Neutrophil (primary cell): ENCODE measurements around the gene SMTNL2.

Source experiments
- H3K27ac ChIP-seq: fragments of 200-600 bp; sonication (generic); 2 replicates; pipeline ENCODE4 v1.5.1; 2016; ENCODE audit warnings: mild to moderate bottlenecking, moderate library complexity
- H3K27me3 ChIP-seq: fragments of 200-600 bp; sonication (generic); 2 replicates; pipeline ENCODE4 v1.6.0; 2016; ENCODE audit warnings: mild to moderate bottlenecking
- H3K36me3 ChIP-seq: fragments of 200-600 bp; sonication (generic); 2 replicates; pipeline ENCODE4 v1.5.1; 2017
- H3K4me1 ChIP-seq, 2 experiments: fragments of 200-600 bp in 1 of 2; sonication (generic) in 1 of 2; 1 replicate in 1 of 2; 2 replicates in 1 of 2; pipeline versions ENCODE4 v1.5.1 to v1.6.1; 2013 to 2016; ENCODE audit warnings: low read depth in 1 of 2, low read length in 1 of 2, mild to moderate bottlenecking in 1 of 2, moderate library complexity in 1 of 2; ENCODE audit not compliant: control insufficient read depth in 1 of 2, insufficient read depth in 1 of 2
- H3K4me3 ChIP-seq, 2 experiments: fragments of 200-600 bp in 1 of 2; sonication (generic) in 1 of 2; 1 replicate in 1 of 2; 2 replicates in 1 of 2; pipeline ENCODE4 v1.5.1; 2013 to 2016; ENCODE audit warnings: low read depth in 1 of 2, low read length in 1 of 2, mild to moderate bottlenecking in 1 of 2, moderate library complexity in 1 of 2
- H3K9me3 ChIP-seq: fragments of 200-600 bp; sonication (generic); 2 replicates; pipeline ENCODE4 v1.5.1; 2016
- CTCF ChIP-seq: fragments of 200-600 bp; sonication (generic); IDR thresholded peaks from 2 replicates; pipeline ENCODE4 v1.5.1; 2016; ENCODE audit warnings: antibody characterized with exemption

Gene SMTNL2

GRCh38 chr17:4537451-4538235 is 46.7 kb upstream of the SMTNL2 start:
- peaks cover 22 to 25% of the 10 kb centered on the region in 2 experiments for H3K4me1 ChIP-seq
- H3K36me3 ChIP-seq, result peaks cover 43% of the 10 kb centered on the region
- no peak overlapping the region for H3K27ac ChIP-seq
- H3K9me3 ChIP-seq, result no peaks in the 10 kb centered on the region
- H3K4me3 ChIP-seq, result no peak overlapping the region
- H3K27me3 ChIP-seq, result no peaks in the 10 kb centered on the region
- TF ChIP-seq CTCF, result no peak

DNA sequence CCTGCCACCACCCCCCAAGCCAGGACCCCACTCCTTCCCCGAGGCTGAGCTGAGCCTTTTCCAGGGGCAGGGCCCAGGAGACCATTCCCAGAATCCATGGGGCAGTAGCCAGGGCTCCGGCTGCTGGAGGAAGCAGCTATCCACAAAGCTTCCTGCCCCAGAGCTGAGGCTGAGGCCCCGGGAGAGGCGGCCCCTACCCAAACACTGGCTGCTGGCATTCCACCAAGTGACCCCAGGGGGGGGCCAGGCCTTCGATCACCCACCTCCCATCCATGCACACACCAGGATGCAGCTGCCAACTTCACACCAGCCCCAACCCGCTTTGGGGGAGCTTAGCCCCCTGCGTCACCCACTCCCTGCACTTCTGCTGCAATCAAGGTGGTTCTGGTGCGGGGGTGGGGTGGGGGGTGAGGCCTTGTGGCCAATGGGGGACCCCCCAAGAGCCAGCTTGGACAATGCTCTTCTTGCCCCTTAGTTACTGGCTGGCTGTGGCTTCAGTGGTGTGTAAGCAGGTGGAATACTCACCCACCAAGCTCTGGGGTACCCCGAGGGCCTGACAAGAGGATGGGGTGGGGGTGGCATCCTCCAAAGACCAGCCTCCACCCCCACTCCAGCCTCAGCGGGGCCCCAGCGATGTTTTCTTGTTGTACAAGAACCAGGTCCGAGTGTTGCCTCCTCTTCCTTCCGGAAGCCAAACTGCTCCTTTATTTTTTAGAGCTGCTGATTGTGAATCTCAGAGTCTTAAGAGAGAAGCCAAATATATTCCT is 45.9 kb upstream of the SMTNL2 start:
- TF ChIP-seq CTCF, result no peak
- Histone ChIP-seq H3K9me3 (no peaks in the 10 kb centered on the region), H3K36me3 (peaks cover 39% of the 10 kb centered on the region), H3K4me3 (no peak overlapping the region), H3K27ac (no peak overlapping the region), H3K27me3 (no peaks in the 10 kb centered on the region), H3K4me1 (peaks cover 21% of the 10 kb centered on the region in 2 experiments)

- H3K27me3 ChIP-seq, result no peaks in the 10 kb centered on the region
- TF ChIP-seq CTCF, result no peak
- peaks cover 21% of the 10 kb centered on the region in 2 experiments for H3K4me1 ChIP-seq
- peaks cover 39% of the 10 kb centered on the region for H3K36me3 ChIP-seq
- H3K4me3 ChIP-seq, result no peak overlapping the region
- H3K9me3 ChIP-seq, result no peaks in the 10 kb centered on the region
- H3K27ac ChIP-seq, result no peak overlapping the region
These were observed 45.3 kb upstream of the SMTNL2 start for GRCh38 chr17:4539025-4539424.

GRCh38 chr17:4539576-4540223 is 44.6 kb upstream of the SMTNL2 start:
- H3K4me1 ChIP-seq, result peaks cover 21% of the 10 kb centered on the region in 2 experiments
- no peak overlapping the region for H3K27ac ChIP-seq
- H3K36me3 ChIP-seq, result peaks cover 34% of the 10 kb centered on the region
- H3K4me3 ChIP-seq, result no peak overlapping the region
- H3K9me3 ChIP-seq, result no peaks in the 10 kb centered on the region
- no peak for TF ChIP-seq CTCF
- no peaks in the 10 kb centered on the region for H3K27me3 ChIP-seq

DNA sequence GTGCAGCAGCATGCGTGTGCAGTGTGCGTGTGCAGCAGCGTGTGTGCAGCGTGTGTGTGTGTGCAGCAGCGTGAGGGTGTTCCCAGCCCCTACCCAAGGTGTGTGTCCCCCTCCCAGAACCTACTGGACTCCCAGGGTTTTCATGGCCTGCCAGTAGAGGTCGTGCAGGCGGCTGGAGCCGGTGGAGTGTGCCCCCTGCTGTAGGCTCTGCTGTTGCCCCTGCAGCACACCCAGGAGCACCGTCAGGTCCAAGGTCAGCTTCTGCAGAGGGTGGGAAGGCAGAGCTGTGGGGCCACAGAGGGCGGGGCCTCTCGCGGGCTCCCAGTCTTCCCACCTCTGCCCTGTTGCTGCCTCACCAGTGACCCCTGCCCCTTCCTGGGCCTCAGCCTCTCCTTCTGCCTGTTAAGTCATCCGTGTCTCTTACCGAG is 44.1 kb upstream of the SMTNL2 start:
- TF ChIP-seq CTCF, result no peak
- H3K4me3 ChIP-seq, result no peak overlapping the region
- no peaks in the 10 kb centered on the region for H3K27me3 ChIP-seq
- peaks cover 29% of the 10 kb centered on the region for H3K36me3 ChIP-seq
- H3K27ac ChIP-seq, result no peak overlapping the region
- H3K4me1 ChIP-seq, result peaks cover 21% of the 10 kb centered on the region in 2 experiments
- no peaks in the 10 kb centered on the region for H3K9me3 ChIP-seq
